Naive thymus-derived CD4-positive, alpha-beta T cell (primary cell): ENCODE results near the gene UGT2A2. TPM values are rescaled to one million over a fixed set of nuclear protein-coding genes. Genes with fewer than 3 reads are reported as not detected.

Experiments used
- ATAC-seq: fragments of 150-1000 bp; cut with Tn5 transposase; 2 replicates; pipeline ENCODE4 v1.10.0; 2021; ENCODE audit warnings: mild to moderate bottlenecking, moderate library complexity
- CTCF ChIA-PET: fragments of 350-600 bp; sonication (Branson Sonifier 250); formaldehyde crosslinking; loops from one replicate; lab custom pipeline; 2021; ENCODE audit warnings: antibody characterized with exemption; lab: Charles Lee
- POLR2A ChIA-PET: fragments of 350-600 bp; sonication (Branson Sonifier 250); formaldehyde crosslinking; loops from one replicate; lab custom pipeline; 2021; ENCODE audit warnings: antibody characterized with exemption, inconsistent platforms; lab: Charles Lee
- DNase-seq, 9 donors: peaks; one replicate each; pipeline versions ENCODE4 v3.0.0 to v3.0.0-alpha.2; 2020 to 2022; ENCODE audit warnings: mixed read lengths in 1 of 9
- H3K27ac ChIP-seq: one replicate; pipeline ENCODE4 v1.7.0; 2013; ENCODE audit warnings: mild to moderate bottlenecking, low read depth, low read length, moderate library complexity
- H3K27me3 ChIP-seq, 2 donors: one replicate each; pipeline ENCODE4 v1.7.0; 2013; ENCODE audit warnings: low read length in 2 of 2, mild to moderate bottlenecking in 2 of 2, moderate library complexity in 2 of 2; ENCODE audit not compliant: control insufficient read depth in 2 of 2, insufficient read depth in 2 of 2
- H3K36me3 ChIP-seq, 3 experiments: 1 replicate in 2 of 3; 2 replicates in 1 of 3; pipeline ENCODE4 v1.7.0; 2013; ENCODE audit warnings: low read length in 3 of 3, mild to moderate bottlenecking in 3 of 3, moderate library complexity in 1 of 3; ENCODE audit not compliant: insufficient read depth in 3 of 3, control insufficient read depth in 2 of 3
- H3K4me1 ChIP-seq, 2 donors: one replicate each; pipeline ENCODE4 v1.7.0; 2013; ENCODE audit warnings: low read length in 2 of 2, mild to moderate bottlenecking in 2 of 2, moderate library complexity in 1 of 2; ENCODE audit not compliant: control insufficient read depth in 2 of 2, insufficient read depth in 2 of 2
- H3K4me3 ChIP-seq: 2 replicates; pipeline ENCODE4 v1.7.0; 2013; ENCODE audit warnings: mild to moderate bottlenecking, low read length
- H3K9me3 ChIP-seq, 3 experiments: 1 replicate in 2 of 3; 2 replicates in 1 of 3; pipeline ENCODE4 v1.7.0; 2013; ENCODE audit warnings: low read length in 3 of 3; ENCODE audit not compliant: control insufficient read depth in 2 of 3
- H3K27ac Mint-ChIP-seq, 9 donors: one replicate each; pipeline ENCODE4 v1.8.0; 2020 to 2022; ENCODE audit warnings: mixed read lengths in 9 of 9, mild to moderate bottlenecking in 8 of 9, moderate library complexity in 5 of 9, inconsistent platforms in 2 of 9
- H3K27me3 Mint-ChIP-seq, 5 donors: one replicate each; pipeline ENCODE4 v1.8.0; 2021 to 2022; ENCODE audit warnings: mixed read lengths in 5 of 5, mild to moderate bottlenecking in 1 of 5
- H3K36me3 Mint-ChIP-seq, 5 donors: one replicate each; pipeline ENCODE4 v1.8.0; 2020 to 2022; ENCODE audit warnings: mixed read lengths in 5 of 5, mild to moderate bottlenecking in 3 of 5, inconsistent platforms in 1 of 5
- H3K4me1 Mint-ChIP-seq, 7 donors: one replicate each; pipeline ENCODE4 v1.8.0; 2020 to 2022; ENCODE audit warnings: mixed read lengths in 7 of 7, mild to moderate bottlenecking in 3 of 7, inconsistent platforms in 1 of 7
- H3K4me3 Mint-ChIP-seq, 10 donors: one replicate each; pipeline ENCODE4 v1.8.0; 2020 to 2022; ENCODE audit warnings: mild to moderate bottlenecking in 10 of 10, mixed read lengths in 10 of 10, moderate library complexity in 6 of 10, inconsistent platforms in 2 of 10
- H3K9me3 Mint-ChIP-seq, 11 donors: one replicate each; pipeline ENCODE4 v1.8.0; 2020 to 2022; ENCODE audit warnings: mixed read lengths in 11 of 11, mild to moderate bottlenecking in 4 of 11, inconsistent platforms in 1 of 11, moderate library complexity in 1 of 11
- intact Hi-C, 2 donors: fragments of 100-400 bp; cut with micrococcal nuclease; formaldehyde crosslinking; loops; one replicate each; pipeline ENCODE4 v1.15.1; 2023
- polyA plus RNA-seq, 2 donors: library from polyadenylated mRNA; unstranded; fragments of 300-500 nt; fragmentation: Illumina TruSeq; gene quantifications; one replicate each; pipeline ENCODE4 v1.2.3, GENCODE V29; 2021
- total RNA-seq, 6 experiments: library from RNA in 5 of 6; stranded (reverse) in 5 of 6; gene quantifications; 1 replicate in 5 of 6; 2 replicates in 1 of 6; pipeline ENCODE4 v1.2.3 and lab custom pipeline; 2021 to 2026

UGT2A2 gene
- total and polyA plus RNA-seq, 7 experiments from 2014 or later = not detected

- no peak overlapping the region for H3K4me3 ChIP-seq
- Mint-ChIP-seq H3K36me3 (no peaks in the 10 kb centered on the region), H3K27me3 (peaks cover 0 to 5% (median 2%) of the 10 kb centered on the region in 5 donors), H3K4me3 (no peak overlapping the region), H3K9me3 (peaks cover 0 to 7% (median 0%) of the 10 kb centered on the region in 11 donors), H3K27ac (no peak overlapping the region), H3K4me1 (no peaks in the 10 kb centered on the region)
- H3K27me3 ChIP-seq = no peaks in the 10 kb centered on the region
- H3K4me1 ChIP-seq = no peaks in the 10 kb centered on the region
- DNase-seq (no peak), ATAC-seq (no peak)
- no peaks in the 10 kb centered on the region for H3K9me3 ChIP-seq
- ChIA-PET CTCF (no interaction called here), POLR2A (no interaction called here)
- intact Hi-C loops = no loop called here
- no peaks in the 10 kb centered on the region for H3K36me3 ChIP-seq
- no peak overlapping the region for H3K27ac ChIP-seq
These were observed 93.2 kb downstream of the UGT2A2 start for GRCh38 chr4:69546134-69546765.

Other genes starting within 250 kb of the UGT2A2 start
- not detected for gene UGT2B4, start 143.7 kb downstream of the UGT2A2 start, total RNA-seq
- not detected for gene UGT2B4, start 143.7 kb downstream of the UGT2A2 start, polyA plus RNA-seq
- not detected for gene UGT2A1, start 13.6 kb upstream of the UGT2A2 start, total RNA-seq
- gene UGT2A1, start 13.6 kb upstream of the UGT2A2 start, polyA plus RNA-seq = not detected
- 10 to 100 TPM in 4 of 5 experiments, 1 to 10 TPM in 1; 8.2 to 32.0 (median 17.2) TPM for gene SULT1B1, start 121.0 kb upstream of the UGT2A2 start, total RNA-seq
- gene SULT1B1, start 121.0 kb upstream of the UGT2A2 start, polyA plus RNA-seq = 10 to 100 TPM; 13.2 to 14.9 TPM
- gene SULT1E1, start 220.5 kb upstream of the UGT2A2 start, total RNA-seq = not detected
- gene SULT1E1, start 220.5 kb upstream of the UGT2A2 start, polyA plus RNA-seq = not detected